ENCODE data around the gene C4BPB. TPM values are rescaled to one million over a fixed set of nuclear protein-coding genes. Genes with fewer than 3 reads are reported as not detected.

C4BPB gene
- total RNA-seq, 1 donor from 2014 or later = not detected

- DNase-seq (ENCODE audit: extremely low read depth, low read depth, low spot score) = no peak
These were observed 41.8 kb downstream of the C4BPB start for GRCh38 chr1:207130252-207131036.

- DNase-seq (ENCODE audit: extremely low read depth, low read depth, low spot score) = no peak
These were observed 42.5 kb downstream of the C4BPB start for GRCh38 chr1:207131163-207131562.

GRCh38 chr1:207134581-207134980, 45.9 kb downstream of the C4BPB start:
- no peak for DNase-seq (ENCODE audit: extremely low read depth, low read depth, low spot score)

GRCh38 chr1:207139616-207140015, 51.0 kb downstream of the C4BPB start:
- no peak for DNase-seq (ENCODE audit: extremely low read depth, low read depth, low spot score)

- no peak for DNase-seq (ENCODE audit: extremely low read depth, low read depth, low spot score)
These were observed 51.9 kb downstream of the C4BPB start for GRCh38 chr1:207140536-207140935.

GRCh38 chr1:207145401-207146058, 56.9 kb downstream of the C4BPB start:
- DNase-seq (ENCODE audit: extremely low read depth, low read depth, low spot score) = no peak

Other genes starting within 250 kb of the C4BPB start
- gene IL20, start 223.2 kb upstream of the C4BPB start, total RNA-seq = not detected in 2 replicates
- not detected in 2 replicates for gene IL24, start 191.4 kb upstream of the C4BPB start, total RNA-seq
- gene FCMR, start 166.9 kb upstream of the C4BPB start, total RNA-seq = 1.1 TPM in 1 of 2 replicates, not detected in the other
- not detected in 2 replicates for gene PIGR, start 142.4 kb upstream of the C4BPB start, total RNA-seq
- gene FCAMR, start 118.4 kb upstream of the C4BPB start, total RNA-seq = not detected in 2 replicates
- 0.53 TPM in 1 of 2 replicates, not detected in the other for gene C1orf116, start 56.1 kb upstream of the C4BPB start, total RNA-seq
- 4.9 and 5.1 TPM in 2 replicates for gene YOD1, start 37.7 kb upstream of the C4BPB start, total RNA-seq
- gene PFKFB2, start 35.6 kb upstream of the C4BPB start, total RNA-seq = 1.2 and 2.8 TPM in 2 replicates
- not detected in 2 replicates for gene C4BPA, start 15.4 kb downstream of the C4BPB start, total RNA-seq
- gene CD55, start 232.8 kb downstream of the C4BPB start, total RNA-seq = 121 and 147 TPM in 2 replicates

All from glomerular endothelial cell (primary cell).